CD4-positive, CD25-positive, alpha-beta regulatory T cell (primary cell): ENCODE results near the gene ACAD10. TPM values are rescaled to one million over a fixed set of nuclear protein-coding genes. Genes with fewer than 3 reads are reported as not detected.
"Not testable (repeated sequence)": the region's sequence is repeated elsewhere in the genome, so short reads cannot be mapped to it uniquely, and the experiment has no call there.

Experiments used
- ATAC-seq, 2 donors: fragments of 150-1000 bp; cut with Tn5 transposase; one replicate each; pipeline ENCODE4 v1.10.0; 2021; ENCODE audit warnings: low read depth in 2 of 2, moderate number of reproducible peaks in 2 of 2, moderate library complexity in 1 of 2
- DNase-seq, 3 donors: peaks; one replicate each; pipeline versions ENCODE4 v3.0.0 to v3.0.0-alpha.2; 2012 to 2022; ENCODE audit warnings: mixed read lengths in 1 of 3
- H3K27ac ChIP-seq: one replicate; pipeline ENCODE4 v1.7.0; 2013; ENCODE audit warnings: mild to moderate bottlenecking, low read length; ENCODE audit not compliant: insufficient read depth, poor library complexity, severe bottlenecking
- H3K27me3 ChIP-seq: one replicate; pipeline ENCODE4 v1.7.0; 2013; ENCODE audit warnings: low read length; ENCODE audit not compliant: control insufficient read depth, insufficient read depth
- H3K36me3 ChIP-seq: one replicate; pipeline ENCODE4 v1.7.0; 2013; ENCODE audit warnings: mild to moderate bottlenecking, low read length, moderate library complexity; ENCODE audit not compliant: control insufficient read depth, insufficient read depth
- H3K4me1 ChIP-seq: 2 replicates; pipeline ENCODE4 v1.7.0; 2013; ENCODE audit warnings: mild to moderate bottlenecking, low read length; ENCODE audit not compliant: insufficient read depth, control insufficient read depth, poor library complexity, severe bottlenecking
- H3K4me3 ChIP-seq: one replicate; pipeline ENCODE4 v1.7.0; 2013; ENCODE audit warnings: low read depth, mild to moderate bottlenecking, low read length, moderate library complexity
- H3K9me3 ChIP-seq, 2 experiments: 1 replicate in 1 of 2; 2 replicates in 1 of 2; pipeline ENCODE4 v1.7.0; 2013; ENCODE audit warnings: low read length in 2 of 2, mild to moderate bottlenecking in 1 of 2, moderate library complexity in 1 of 2; ENCODE audit not compliant: control insufficient read depth in 2 of 2
- H3K27ac Mint-ChIP-seq, 3 donors: one replicate each; pipeline ENCODE4 v1.8.0; 2020 to 2022; ENCODE audit warnings: mild to moderate bottlenecking in 3 of 3, mixed read lengths in 3 of 3, moderate library complexity in 2 of 3
- H3K27me3 Mint-ChIP-seq: one replicate; pipeline ENCODE4 v1.8.0; 2022; ENCODE audit warnings: mild to moderate bottlenecking, mixed read lengths
- H3K36me3 Mint-ChIP-seq: one replicate; pipeline ENCODE4 v1.8.0; 2020; ENCODE audit warnings: mixed read lengths
- H3K4me1 Mint-ChIP-seq, 4 donors: one replicate each; pipeline ENCODE4 v1.8.0; 2020 to 2022; ENCODE audit warnings: mixed read lengths in 4 of 4, mild to moderate bottlenecking in 1 of 4
- H3K4me3 Mint-ChIP-seq, 4 donors: one replicate each; pipeline ENCODE4 v1.8.0; 2020 to 2022; ENCODE audit warnings: mild to moderate bottlenecking in 4 of 4, mixed read lengths in 4 of 4, moderate library complexity in 3 of 4
- H3K9me3 Mint-ChIP-seq, 7 donors: one replicate each; pipeline ENCODE4 v1.8.0; 2020 to 2022; ENCODE audit warnings: mixed read lengths in 7 of 7, mild to moderate bottlenecking in 3 of 7, moderate library complexity in 2 of 7
- polyA plus RNA-seq, 4 donors: library from polyadenylated mRNA; unstranded; fragments of 300-500 nt; fragmentation: Illumina TruSeq; gene quantifications; one replicate each; pipeline ENCODE4 v1.2.3, GENCODE V29; 2021
- total RNA-seq: library from RNA; stranded (reverse); gene quantifications from one replicate; pipeline ENCODE4 v1.2.3, GENCODE V29; 2022

Gene ACAD10
- total and polyA plus RNA-seq, 5 donors from 2014 or later = 6.9 to 27.6 (median 10.8) TPM

GRCh38 chr12:111672822-111673381 lies 13.0 kb upstream of the ACAD10 start:
- no peak overlapping the region for H3K27ac Mint-ChIP-seq
- no peak overlapping the region for H3K4me3 Mint-ChIP-seq
- no peaks in the 10 kb centered on the region for H3K27me3 Mint-ChIP-seq
- Histone ChIP-seq H3K27me3 (no peaks in the 10 kb centered on the region), H3K36me3 (peaks cover 90% of the 10 kb centered on the region), H3K4me3 (no peak overlapping the region), H3K27ac (no peak overlapping the region), H3K4me1 (no peaks in the 10 kb centered on the region), H3K9me3 (no peaks in the 10 kb centered on the region)
- ATAC-seq (no peak), DNase-seq (no peak)
- H3K4me1 Mint-ChIP-seq = peaks cover 0 to 7% (median 6%) of the 10 kb centered on the region in 4 donors
- no peaks in the 10 kb centered on the region for H3K9me3 Mint-ChIP-seq
- peaks cover 33% of the 10 kb centered on the region for H3K36me3 Mint-ChIP-seq

DNA sequence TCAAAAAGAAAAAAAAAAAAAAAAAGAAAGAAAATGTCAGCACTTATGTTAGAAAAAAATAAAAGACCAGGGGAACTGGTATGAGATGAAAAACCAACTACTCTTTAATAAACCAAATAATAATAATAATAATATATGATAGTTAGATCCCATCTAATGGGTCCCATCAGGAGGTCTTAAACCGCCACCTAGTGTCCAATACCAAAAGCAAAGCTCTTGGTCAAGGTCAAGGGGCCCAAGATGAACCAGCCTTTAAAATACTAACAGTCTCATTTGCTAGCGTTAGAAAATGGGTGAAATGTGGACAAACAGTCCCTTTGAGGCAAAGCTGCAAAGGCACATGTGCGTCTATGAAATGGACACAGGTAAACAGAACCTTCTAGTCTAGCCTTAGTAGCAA lies 12.3 kb upstream of the ACAD10 start:
- no peaks in the 10 kb centered on the region for H3K9me3 ChIP-seq
- no peak for ATAC-seq
- no peak overlapping the region for H3K4me3 ChIP-seq
- no peaks in the 10 kb centered on the region for H3K4me1 ChIP-seq
- H3K27me3 ChIP-seq = no peaks in the 10 kb centered on the region
- H3K27ac ChIP-seq = no peak overlapping the region
- Mint-ChIP-seq H3K27ac (no peak overlapping the region), H3K36me3 (peaks cover 33% of the 10 kb centered on the region), H3K4me1 (peaks cover 0 to 7% (median 6%) of the 10 kb centered on the region in 4 donors), H3K4me3 (no peak overlapping the region), H3K27me3 (no peaks in the 10 kb centered on the region), H3K9me3 (no peaks in the 10 kb centered on the region)
- peaks cover 86% of the 10 kb centered on the region for H3K36me3 ChIP-seq
- no peak for DNase-seq

- Mint-ChIP-seq H3K4me3 (no peak overlapping the region), H3K4me1 (peaks cover 3 to 6% (median 6%) of the 10 kb centered on the region in 4 donors), H3K27me3 (no peaks in the 10 kb centered on the region), H3K27ac (peak overlapping the region in 1 of 3 donors; percentile 49), H3K36me3 (peaks cover 43% of the 10 kb centered on the region), H3K9me3 (no peaks in the 10 kb centered on the region)
- Histone ChIP-seq H3K27me3 (no peaks in the 10 kb centered on the region), H3K36me3 (peaks cover 90% of the 10 kb centered on the region), H3K9me3 (no peaks in the 10 kb centered on the region), H3K4me1 (no peaks in the 10 kb centered on the region), H3K27ac (no peak overlapping the region), H3K4me3 (no peak overlapping the region)
- DNase-seq = no peak
- ATAC-seq = no peak
These were observed 8.7 kb upstream of the ACAD10 start for GRCh38 chr12:111677186-111677585.

GRCh38 chr12:111684485-111685198 lies 1.2 kb upstream of the ACAD10 start:
- peaks cover 20% of the 10 kb centered on the region for H3K36me3 Mint-ChIP-seq

GRCh38 chr12:111685322-111685810 lies 487 bp upstream of the ACAD10 start:
- Mint-ChIP-seq H3K36me3 (peaks cover 20% of the 10 kb centered on the region), H3K4me3 (peak overlapping the region; percentile 88 to 98 (median 96)), H3K4me1 (peaks cover 25 to 48% (median 37%) of the 10 kb centered on the region in 4 donors), H3K9me3 (peaks cover 0 to 2% (median 0%) of the 10 kb centered on the region in 7 donors), H3K27me3 (peaks cover 5% of the 10 kb centered on the region), H3K27ac (peak overlapping the region; percentile 96 to 99 (median 97))
- no peaks in the 10 kb centered on the region for H3K9me3 ChIP-seq
- peak overlapping the region; percentile 85 for H3K27ac ChIP-seq
- H3K27me3 ChIP-seq = no peaks in the 10 kb centered on the region
- H3K4me3 ChIP-seq = peak overlapping the region; percentile 91
- ATAC-seq (no peak), DNase-seq (peak in 1 of 3 donors; percentile 31)
- peaks cover 24% of the 10 kb centered on the region for H3K36me3 ChIP-seq
- peaks cover 31% of the 10 kb centered on the region for H3K4me1 ChIP-seq

More at GRCh38 chr12:111684485-111685198, 1.2 kb upstream of the ACAD10 start:
- Histone ChIP-seq H3K36me3 (peaks cover 30% of the 10 kb centered on the region), H3K4me3 (peak overlapping the region; percentile 91), H3K27ac (peak overlapping the region; percentile 85), H3K4me1 (peaks cover 31% of the 10 kb centered on the region)
- ATAC-seq, H3K27me3 Mint-ChIP-seq, H3K9me3 ChIP-seq, H3K27me3 ChIP-seq, H3K9me3 Mint-ChIP-seq: not testable (repeated sequence)
- peak in 1 of 3 donors; percentile 6 for DNase-seq
- H3K4me1 Mint-ChIP-seq = peaks cover 25 to 48% (median 37%) of the 10 kb centered on the region in 4 donors
- H3K4me3 Mint-ChIP-seq = peak overlapping the region; percentile 88 to 98 (median 96)
- H3K27ac Mint-ChIP-seq = peak overlapping the region; percentile 89 to 99 (median 97)

DNA sequence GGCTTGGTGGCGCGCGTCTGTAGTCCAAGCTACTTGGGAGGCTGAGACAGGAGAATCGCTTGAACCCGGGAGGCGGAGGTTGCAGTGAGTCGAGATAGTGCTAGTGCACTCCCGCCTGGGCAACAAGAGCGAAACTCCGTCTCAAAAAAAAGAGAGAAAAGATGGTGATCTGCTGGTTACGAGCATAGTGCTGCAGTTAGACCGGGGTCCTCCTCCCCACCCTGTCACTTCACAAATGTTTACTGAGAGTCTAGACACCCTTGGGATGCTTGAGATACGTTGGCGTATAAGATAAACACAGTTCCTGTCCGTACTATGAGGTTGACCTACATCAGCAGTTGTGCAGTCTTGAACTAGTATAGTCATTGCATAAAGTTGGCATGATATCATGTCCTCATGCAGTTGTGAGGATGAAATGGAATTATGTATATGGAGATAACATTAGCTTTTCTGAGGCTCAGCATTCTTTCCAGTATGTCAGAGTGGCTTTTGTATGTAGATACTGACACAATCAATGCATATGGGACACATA lies 787 bp downstream of the ACAD10 start:
- Mint-ChIP-seq H3K4me1 (peaks cover 25 to 48% (median 34%) of the 10 kb centered on the region in 4 donors), H3K4me3 (peak overlapping the region; percentile 88 to 98 (median 97)), H3K27ac (peak overlapping the region; percentile 92 to 99 (median 93)), H3K36me3 (peaks cover 20% of the 10 kb centered on the region), H3K9me3 (peaks cover 0 to 2% (median 0%) of the 10 kb centered on the region in 7 donors), H3K27me3 (peaks cover 5% of the 10 kb centered on the region)
- peaks cover 31% of the 10 kb centered on the region for H3K4me1 ChIP-seq
- H3K36me3 ChIP-seq = peaks cover 11% of the 10 kb centered on the region
- no peak for ATAC-seq
- peak overlapping the region; percentile 85 for H3K27ac ChIP-seq
- no peaks in the 10 kb centered on the region for H3K27me3 ChIP-seq
- H3K4me3 ChIP-seq = peak overlapping the region; percentile 91
- DNase-seq = peak in 1 of 3 donors; percentile 14
- no peaks in the 10 kb centered on the region for H3K9me3 ChIP-seq

GRCh38 chr12:111687255-111687654 lies 1.4 kb downstream of the ACAD10 start:
- ATAC-seq = no peak
- peak overlapping the region; percentile 68 to 99 (median 69) for H3K27ac Mint-ChIP-seq

More at GRCh38 chr12:111687255-111687654, 1.4 kb downstream of the ACAD10 start:
- Histone ChIP-seq H3K36me3 (peaks cover 5% of the 10 kb centered on the region), H3K4me3 (no peak overlapping the region), H3K4me1 (peaks cover 31% of the 10 kb centered on the region), H3K27ac (no peak overlapping the region), H3K9me3 (no peaks in the 10 kb centered on the region), H3K27me3 (no peaks in the 10 kb centered on the region)
- Mint-ChIP-seq H3K9me3 (peaks cover 0 to 2% (median 0%) of the 10 kb centered on the region in 7 donors), H3K27me3 (peaks cover 5% of the 10 kb centered on the region), H3K4me1 (peaks cover 24 to 44% (median 32%) of the 10 kb centered on the region in 4 donors), H3K36me3 (peaks cover 17% of the 10 kb centered on the region), H3K4me3 (peak overlapping the region; percentile 76 to 98 (median 92))
- DNase-seq = peak in 1 of 3 donors; percentile 33
